NCI-H510A (cell line): ENCODE measurements around the gene NELL1.

Source experiments
- DNase-seq: peaks from one replicate; lab custom pipeline; 2025; lab: John Stamatoyannopoulos, UW

The NELL1 gene

GRCh38 chr11:20966489-20966888 lies 297.1 kb downstream of the NELL1 start:
- no peak for DNase-seq

GRCh38 chr11:20973940-20974559 lies 304.7 kb downstream of the NELL1 start:
- DNase-seq = no peak

- no peak for DNase-seq
Measured at GRCh38 chr11:20980736-20981135, 311.4 kb downstream of the NELL1 start.

- DNase-seq = no peak
Measured at GRCh38 chr11:20990447-20990846, 321.1 kb downstream of the NELL1 start.

GRCh38 chr11:20991471-20991870 lies 322.1 kb downstream of the NELL1 start:
- DNase-seq = no peak

- no peak for DNase-seq
Measured at GRCh38 chr11:21007297-21007696, 337.9 kb downstream of the NELL1 start.

GRCh38 chr11:21018248-21018647 lies 348.9 kb downstream of the NELL1 start:
- no peak for DNase-seq

GRCh38 chr11:21026685-21027084 lies 357.3 kb downstream of the NELL1 start:
- no peak for DNase-seq

GRCh38 chr11:21037850-21038249 lies 368.5 kb downstream of the NELL1 start:
- DNase-seq = no peak

- DNase-seq = no peak
Measured at GRCh38 chr11:21038801-21039200, 369.4 kb downstream of the NELL1 start.

- no peak for DNase-seq
Measured at GRCh38 chr11:21040630-21041029, 371.2 kb downstream of the NELL1 start.

GRCh38 chr11:21048626-21049025 lies 379.2 kb downstream of the NELL1 start:
- no peak for DNase-seq

GRCh38 chr11:21053466-21053865 lies 384.1 kb downstream of the NELL1 start:
- no peak for DNase-seq

- no peak for DNase-seq
Measured at GRCh38 chr11:21056644-21057043, 387.3 kb downstream of the NELL1 start.

GRCh38 chr11:21059879-21060278 lies 390.5 kb downstream of the NELL1 start:
- no peak for DNase-seq

- no peak for DNase-seq
Measured at GRCh38 chr11:21066030-21066429, 396.6 kb downstream of the NELL1 start.

GRCh38 chr11:21068886-21069285 lies 399.5 kb downstream of the NELL1 start:
- no peak for DNase-seq

GRCh38 chr11:21069909-21070308 lies 400.5 kb downstream of the NELL1 start:
- DNase-seq = no peak

- DNase-seq = no peak
Measured at GRCh38 chr11:21072558-21072957, 403.2 kb downstream of the NELL1 start.

- DNase-seq = no peak
Measured at GRCh38 chr11:21082853-21083252, 413.5 kb downstream of the NELL1 start.

- no peak for DNase-seq
Measured at GRCh38 chr11:21088930-21089329, 419.5 kb downstream of the NELL1 start.

GRCh38 chr11:21104641-21105040 lies 435.3 kb downstream of the NELL1 start:
- no peak for DNase-seq

- no peak for DNase-seq
Measured at GRCh38 chr11:21105196-21105917, 436.0 kb downstream of the NELL1 start.

- DNase-seq = no peak
Measured at GRCh38 chr11:21109341-21109740, 440.0 kb downstream of the NELL1 start.
